ENCODE data around the gene OR10AD1. TPM values are rescaled to one million over a fixed set of nuclear protein-coding genes. Genes with fewer than 3 reads are reported as not detected.
A peak's percentile ranks its signal among the peaks of the same experiment; 100 is the strongest.

Gene OR10AD1
- total RNA-seq, 1 donor from 2014 or later, result not detected

GRCh38 chr12:48201516-48201915 is 1.6 kb downstream of the OR10AD1 start:
- Histone ChIP-seq H3K36me3 (peaks cover 14% of the 10 kb centered on the region), H3K27me3 (ENCODE audit: low read depth) (no peaks in the 10 kb centered on the region), H3K4me3 (no peak overlapping the region), H3K27ac (replicated peaks) (no peak overlapping the region), H3K9me3 (replicated peaks) (peaks cover 13% of the 10 kb centered on the region), H3K4me1 (peaks cover 42% of the 10 kb centered on the region)
- no peak for DNase-seq
- no peak for TF ChIP-seq CTCF (IDR thresholded peaks at IDR 0.05; ENCODE audit: borderline replicate concordance)
- intact Hi-C loops (cut with micrococcal nuclease), result no loop called here

- no peak overlapping the region for H3K27ac ChIP-seq (replicated peaks)
- peaks cover 9% of the 10 kb centered on the region for H3K9me3 ChIP-seq (replicated peaks)
- H3K27me3 ChIP-seq (ENCODE audit: low read depth), result no peaks in the 10 kb centered on the region
- H3K4me3 ChIP-seq, result no peak overlapping the region
- no peak for DNase-seq
- intact Hi-C loops (cut with micrococcal nuclease), result no loop called here
- H3K36me3 ChIP-seq, result peaks cover 11% of the 10 kb centered on the region
- peaks cover 42% of the 10 kb centered on the region for H3K4me1 ChIP-seq
- TF ChIP-seq CTCF (IDR thresholded peaks at IDR 0.05; ENCODE audit: borderline replicate concordance), result no peak
Measured at GRCh38 chr12:48201091-48201490, 2.0 kb downstream of the OR10AD1 start.

- peaks cover 5% of the 10 kb centered on the region for H3K9me3 ChIP-seq (replicated peaks)
- no peak for DNase-seq
- no peaks in the 10 kb centered on the region for H3K27me3 ChIP-seq (ENCODE audit: low read depth)
- intact Hi-C loops (cut with micrococcal nuclease), result loop anchor here (10.0 kb wide), 1 partner anchor 155 kb away; the partner anchor contains the start of gene ZNF641
- H3K4me1 ChIP-seq, result peaks cover 42% of the 10 kb centered on the region
- H3K27ac ChIP-seq (replicated peaks), result peak overlapping the region; percentile 100
- H3K36me3 ChIP-seq, result peaks cover 6% of the 10 kb centered on the region
- peak overlapping the region; percentile 84 for H3K4me3 ChIP-seq
- no peak for TF ChIP-seq CTCF (IDR thresholded peaks at IDR 0.05; ENCODE audit: borderline replicate concordance)
Measured at GRCh38 chr12:48199774-48200221, 3.3 kb downstream of the OR10AD1 start.

- no peak for DNase-seq
- Histone ChIP-seq H3K27me3 (ENCODE audit: low read depth) (no peaks in the 10 kb centered on the region), H3K27ac (replicated peaks) (peak overlapping the region; percentile 100), H3K4me1 (peaks cover 42% of the 10 kb centered on the region), H3K36me3 (no peaks in the 10 kb centered on the region), H3K9me3 (replicated peaks) (peaks cover 4% of the 10 kb centered on the region), H3K4me3 (peak overlapping the region; percentile 84)
- intact Hi-C loops (cut with micrococcal nuclease), result loop anchor here (10.0 kb wide), 1 partner anchor 156 kb away; the partner anchor contains the start of gene ZNF641
- no peak for TF ChIP-seq CTCF (IDR thresholded peaks at IDR 0.05; ENCODE audit: borderline replicate concordance)
Measured at GRCh38 chr12:48198985-48199384, 4.1 kb downstream of the OR10AD1 start.

- Histone ChIP-seq H3K27ac (replicated peaks) (peak overlapping the region; percentile 100), H3K36me3 (no peaks in the 10 kb centered on the region), H3K27me3 (ENCODE audit: low read depth) (no peaks in the 10 kb centered on the region), H3K4me1 (peaks cover 42% of the 10 kb centered on the region), H3K9me3 (replicated peaks) (peaks cover under 1% of the 10 kb centered on the region), H3K4me3 (peak overlapping the region; percentile 84)
- peak; percentile 53 for DNase-seq
- TF ChIP-seq CTCF (IDR thresholded peaks at IDR 0.05; ENCODE audit: borderline replicate concordance), result no peak
- intact Hi-C loops (cut with micrococcal nuclease), result loop anchor here (10.0 kb wide), 1 partner anchor 156 kb away; the partner anchor contains the start of gene ZNF641
Measured at GRCh38 chr12:48198672-48198971, 4.5 kb downstream of the OR10AD1 start.

All from left ventricle myocardium inferior (tissue), 1 donor.